ENCODE results near the gene PNMA8B. TPM values are rescaled to one million over a fixed set of nuclear protein-coding genes. Genes with fewer than 3 reads are reported as not detected.

The PNMA8B gene
- total RNA-seq, 1 experiment from 2014 or later: 0.75 TPM

GRCh38 chr19:46482631-46483030 is 13.0 kb downstream of the PNMA8B start:
- H3K4me3 ChIP-seq (ENCODE audit: low read depth, low read length, poor library complexity, severe bottlenecking): no peak overlapping the region
- POLR2A ChIA-PET (ENCODE audit: low non-redundant PET): interaction anchor here (0.6 kb wide), 1 partner anchor 34 kb away, joined by 4 read pairs; no protein-coding TSS in a partner anchor
- intact Hi-C loops (cut with micrococcal nuclease; ENCODE audit: unreplicated experiment): loop anchor here (10.0 kb wide), 1 partner anchor 198 kb away; no protein-coding TSS in a partner anchor
- BruUV-seq (replicated peaks): no TSS peak
- no peak for DNase-seq (ENCODE audit: low spot score)
- no peak overlapping the region for H3K27ac ChIP-seq (ENCODE audit: low read depth, low read length, poor library complexity, severe bottlenecking)
- TF ChIP-seq CTCF (conservative IDR thresholded peaks at IDR 0.05; ENCODE audit: low read depth, low read length) (no peak), EZH2 (IDR thresholded peaks at IDR 0.05; ENCODE audit: borderline replicate concordance, low read depth, low read length, poor library complexity, severe bottlenecking) (no peak)
- peaks cover 4% of the 10 kb centered on the region for H3K4me1 ChIP-seq (ENCODE audit: insufficient read depth, low read length, poor library complexity, severe bottlenecking)
- CTCF ChIA-PET: no interaction called here
- H3K9me3 ChIP-seq (ENCODE audit: low read depth, low read length, poor library complexity, severe bottlenecking): no peaks in the 10 kb centered on the region
- H3K27me3 ChIP-seq (replicated peaks; ENCODE audit: insufficient read depth, low read depth, low read length, poor library complexity): no peaks in the 10 kb centered on the region
- H3K36me3 ChIP-seq (ENCODE audit: insufficient read depth, low read length, poor library complexity, severe bottlenecking): no peaks in the 10 kb centered on the region

- CTCF ChIA-PET: no interaction called here
- Histone ChIP-seq H3K27me3 (replicated peaks; ENCODE audit: insufficient read depth, low read depth, low read length, poor library complexity) (no peaks in the 10 kb centered on the region), H3K9me3 (ENCODE audit: low read depth, low read length, poor library complexity, severe bottlenecking) (no peaks in the 10 kb centered on the region), H3K4me1 (ENCODE audit: insufficient read depth, low read length, poor library complexity, severe bottlenecking) (peaks cover 4% of the 10 kb centered on the region), H3K4me3 (ENCODE audit: low read depth, low read length, poor library complexity, severe bottlenecking) (no peak overlapping the region), H3K36me3 (ENCODE audit: insufficient read depth, low read length, poor library complexity, severe bottlenecking) (no peaks in the 10 kb centered on the region), H3K27ac (ENCODE audit: low read depth, low read length, poor library complexity, severe bottlenecking) (no peak overlapping the region)
- POLR2A ChIA-PET (ENCODE audit: low non-redundant PET): interaction anchor here (0.6 kb wide), 1 partner anchor 34 kb away, joined by 4 read pairs; no protein-coding TSS in a partner anchor
- DNase-seq (ENCODE audit: low spot score): no peak
- TF ChIP-seq EZH2 (IDR thresholded peaks at IDR 0.05; ENCODE audit: borderline replicate concordance, low read depth, low read length, poor library complexity, severe bottlenecking) (no peak), CTCF (conservative IDR thresholded peaks at IDR 0.05; ENCODE audit: low read depth, low read length) (no peak)
- intact Hi-C loops (cut with micrococcal nuclease; ENCODE audit: unreplicated experiment): loop anchor here (10.0 kb wide), 1 partner anchor 197 kb away; no protein-coding TSS in a partner anchor
- no TSS peak for BruUV-seq (replicated peaks)
Observed at GRCh38 chr19:46481947-46482346, 13.7 kb downstream of the PNMA8B start.

GRCh38 chr19:46481223-46481848 is 14.3 kb downstream of the PNMA8B start:
- ChIA-PET CTCF (no interaction called here), POLR2A (ENCODE audit: low non-redundant PET) (no interaction called here)
- H3K9me3 ChIP-seq (ENCODE audit: low read depth, low read length, poor library complexity, severe bottlenecking): no peaks in the 10 kb centered on the region
- TF ChIP-seq CTCF (conservative IDR thresholded peaks at IDR 0.05; ENCODE audit: low read depth, low read length): no peak
- H3K4me3 ChIP-seq (ENCODE audit: low read depth, low read length, poor library complexity, severe bottlenecking): no peak overlapping the region
- no peak for DNase-seq (ENCODE audit: low spot score)
- no TSS peak for BruUV-seq (replicated peaks)
- H3K27me3 ChIP-seq (replicated peaks; ENCODE audit: insufficient read depth, low read depth, low read length, poor library complexity): no peaks in the 10 kb centered on the region
- intact Hi-C loops (cut with micrococcal nuclease; ENCODE audit: unreplicated experiment): loop anchor here (10.0 kb wide), 1 partner anchor 197 kb away; no protein-coding TSS in a partner anchor
- peaks cover 4% of the 10 kb centered on the region for H3K4me1 ChIP-seq (ENCODE audit: insufficient read depth, low read length, poor library complexity, severe bottlenecking)
- no peaks in the 10 kb centered on the region for H3K36me3 ChIP-seq (ENCODE audit: insufficient read depth, low read length, poor library complexity, severe bottlenecking)
- no peak overlapping the region for H3K27ac ChIP-seq (ENCODE audit: low read depth, low read length, poor library complexity, severe bottlenecking)
